Ovary (tissue), 3 donors: ENCODE measurements around the gene KRT10.

ENCODE experiments used
- EP300 ChIP-seq: sonication (generic); formaldehyde crosslinking; IDR thresholded peaks from one replicate; pipeline ENCODE4 v1.6.1; 2017; ENCODE audit warnings: antibody characterized with exemption
- POLR2A ChIP-seq: fragments of 450-650 bp; IDR thresholded peaks from one replicate; pipeline ENCODE4 v1.6.1; 2017; ENCODE audit warnings: antibody characterized with exemption, mild to moderate bottlenecking, moderate library complexity
- TF ChIP-seq, protein P1 (sequence below), 3 donors: fragments of 450-650 bp in 2 of 3; fragments of 200-600 bp in 1 of 3; IDR thresholded peaks; one replicate each; pipeline versions ENCODE4 v1.5.1 to v1.8.0; 2016 to 2022; ENCODE audit warnings: antibody characterized with exemption in 3 of 3, mild to moderate bottlenecking in 1 of 3
- donor health status: DM: no; HTN: no; CAD: no.

DNA sequence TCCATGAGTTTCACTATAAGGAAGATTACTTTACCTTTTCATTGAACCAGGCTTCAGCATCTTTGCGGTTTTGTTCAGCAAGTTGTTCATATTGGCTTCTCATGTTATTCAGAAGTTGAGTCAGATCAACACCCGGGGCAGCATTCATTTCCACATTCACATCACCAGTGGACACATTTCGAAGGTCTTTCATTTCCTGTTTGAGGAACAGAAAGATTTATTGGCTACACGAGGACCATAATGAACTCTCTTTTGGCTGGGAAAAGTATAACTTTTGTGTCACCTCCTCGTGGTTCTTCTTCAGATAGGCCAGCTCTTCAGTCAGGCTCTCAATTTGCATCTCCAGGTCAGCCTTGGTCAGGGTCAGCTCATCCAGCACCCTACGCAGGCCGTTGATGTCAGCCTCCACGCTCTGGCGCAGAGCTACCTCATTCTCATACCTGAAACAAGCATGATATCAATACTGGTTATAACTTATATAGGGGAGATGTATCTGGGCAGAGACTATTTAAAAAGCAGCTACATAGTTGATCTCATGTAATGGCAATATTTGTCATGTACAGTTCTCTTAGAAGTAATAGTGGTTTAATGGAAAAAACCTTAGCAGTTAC, 2.1 kb downstream of the KRT10 start:
- TF ChIP-seq, protein P1, sequence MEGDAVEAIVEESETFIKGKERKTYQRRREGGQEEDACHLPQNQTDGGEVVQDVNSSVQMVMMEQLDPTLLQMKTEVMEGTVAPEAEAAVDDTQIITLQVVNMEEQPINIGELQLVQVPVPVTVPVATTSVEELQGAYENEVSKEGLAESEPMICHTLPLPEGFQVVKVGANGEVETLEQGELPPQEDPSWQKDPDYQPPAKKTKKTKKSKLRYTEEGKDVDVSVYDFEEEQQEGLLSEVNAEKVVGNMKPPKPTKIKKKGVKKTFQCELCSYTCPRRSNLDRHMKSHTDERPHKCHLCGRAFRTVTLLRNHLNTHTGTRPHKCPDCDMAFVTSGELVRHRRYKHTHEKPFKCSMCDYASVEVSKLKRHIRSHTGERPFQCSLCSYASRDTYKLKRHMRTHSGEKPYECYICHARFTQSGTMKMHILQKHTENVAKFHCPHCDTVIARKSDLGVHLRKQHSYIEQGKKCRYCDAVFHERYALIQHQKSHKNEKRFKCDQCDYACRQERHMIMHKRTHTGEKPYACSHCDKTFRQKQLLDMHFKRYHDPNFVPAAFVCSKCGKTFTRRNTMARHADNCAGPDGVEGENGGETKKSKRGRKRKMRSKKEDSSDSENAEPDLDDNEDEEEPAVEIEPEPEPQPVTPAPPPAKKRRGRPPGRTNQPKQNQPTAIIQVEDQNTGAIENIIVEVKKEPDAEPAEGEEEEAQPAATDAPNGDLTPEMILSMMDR (IDR thresholded peaks at IDR 0.05), result no peak
- TF ChIP-seq POLR2A, result no peak
- no peak for TF ChIP-seq EP300
